GM19328 (cell line): ENCODE data around the gene PCDHB4.
"Not testable (repeated sequence)": the region's sequence is repeated elsewhere in the genome, so short reads cannot be mapped to it uniquely, and the experiment has no call there.

ENCODE experiments used
- ATAC-seq: cut with Tn5 transposase; IDR thresholded peaks from one replicate; pipeline ENCODE4 v1.9.1; 2021; ENCODE audit warnings: mild to moderate bottlenecking, moderate library complexity; ENCODE audit not compliant: unreplicated experiment

PCDHB4 gene

GRCh38 chr5:141149812-141150211 is 28.2 kb downstream of the PCDHB4 start, which contains the start of gene PCDHB6:
Gene PCDHB6 (plus strand): TSS chr5:141150057. CDS start chr5:141150258, 201 bp downstream.
- ATAC-seq: no peak

GRCh38 chr5:141150224-141150992 is 28.8 kb downstream of the PCDHB4 start:
- ATAC-seq: no peak

- no peak for ATAC-seq
Observed at GRCh38 chr5:141150993-141151325, 29.3 kb downstream of the PCDHB4 start.

GRCh38 chr5:141151632-141152031 is 30.0 kb downstream of the PCDHB4 start:
- not testable (repeated sequence) for ATAC-seq

GRCh38 chr5:141152096-141152495 is 30.5 kb downstream of the PCDHB4 start:
- not testable (repeated sequence) for ATAC-seq

GRCh38 chr5:141155540-141156374 is 34.1 kb downstream of the PCDHB4 start:
- ATAC-seq: no peak

GRCh38 chr5:141157356-141157755 is 35.7 kb downstream of the PCDHB4 start:
- not testable (repeated sequence) for ATAC-seq

GRCh38 chr5:141157901-141158300 is 36.3 kb downstream of the PCDHB4 start:
- not testable (repeated sequence) for ATAC-seq

- ATAC-seq: no peak
Observed at GRCh38 chr5:141172381-141173204, 51.0 kb downstream of the PCDHB4 start, which contains the start of gene PCDHB7. Gene PCDHB7 (plus strand): TSS chr5:141172644. CDS start chr5:141172836, 192 bp downstream.

- not testable (repeated sequence) for ATAC-seq
Observed at GRCh38 chr5:141174291-141175104, 52.9 kb downstream of the PCDHB4 start.
